Stimulated activated CD8-positive, alpha-beta memory T cell treated with anti-CD3 and anti-CD28 coated beads, Interleukin-4, amount 100 ng/mL, for 1 hour (primary cell): Measurements from ENCODE around the gene APOA5.
"Not testable (repeated sequence)": the region's sequence is repeated elsewhere in the genome, so short reads cannot be mapped to it uniquely, and the experiment has no call there.

Source experiments
- DNase-seq, 2 donors: peaks; one replicate each; pipeline ENCODE4 v3.0.0-alpha.2; 2020; ENCODE audit warnings: low read depth in 2 of 2, low spot score in 1 of 2

APOA5 gene

DNA sequence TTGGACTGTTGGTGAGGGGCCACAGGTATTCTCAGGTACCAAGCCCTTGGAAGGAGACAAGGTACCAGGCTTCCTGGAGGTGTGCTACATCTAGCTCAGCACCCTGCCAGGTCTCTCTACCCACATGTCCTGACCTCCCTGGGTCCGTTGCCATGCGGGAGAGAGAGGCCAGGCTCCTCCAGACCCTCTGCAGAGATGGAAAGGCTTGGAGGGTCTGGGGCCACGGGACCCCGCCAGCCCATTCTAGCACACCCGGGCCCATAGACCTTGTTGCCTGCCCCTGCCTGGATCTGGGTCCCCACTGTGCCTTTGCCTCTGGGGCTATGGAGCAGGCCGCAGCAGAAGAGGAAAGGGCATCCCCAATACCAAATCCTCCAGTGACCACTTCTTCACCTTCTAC, 35.8 kb upstream of the APOA5 start:
- DNase-seq = no peak

DNA sequence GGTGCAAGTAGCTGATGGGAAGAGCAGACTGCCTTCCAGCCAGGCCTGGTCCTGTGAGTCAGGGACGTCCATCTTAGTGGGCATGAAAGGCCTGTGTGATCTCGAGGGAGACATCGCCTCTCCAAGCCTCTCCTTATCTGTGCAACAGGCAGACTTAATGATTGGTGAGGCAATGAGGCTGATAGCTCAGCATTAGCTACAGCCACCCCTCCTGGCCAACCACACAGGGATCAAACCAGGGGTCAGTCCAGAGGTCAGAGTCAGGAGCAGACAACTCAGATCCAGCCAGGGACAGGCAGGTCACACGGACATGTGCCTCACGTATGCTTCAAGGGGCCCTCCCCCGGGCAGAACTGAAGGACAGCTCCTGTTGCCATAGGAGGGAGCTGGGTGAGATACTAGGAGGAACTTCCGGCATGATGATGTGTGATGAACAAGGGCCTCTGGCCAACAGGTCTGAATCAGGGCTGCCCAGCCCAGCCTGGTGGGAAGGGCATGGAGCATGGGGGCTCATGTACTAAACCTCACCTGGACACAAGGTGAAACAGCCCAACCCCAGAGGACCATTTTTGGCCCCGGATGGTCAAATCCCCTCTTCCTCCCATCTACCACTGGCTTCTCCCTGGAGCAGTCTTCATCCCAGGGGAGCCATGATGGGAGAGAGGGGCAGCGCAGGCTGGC, 35.2 kb upstream of the APOA5 start:
- DNase-seq = no peak

DNA sequence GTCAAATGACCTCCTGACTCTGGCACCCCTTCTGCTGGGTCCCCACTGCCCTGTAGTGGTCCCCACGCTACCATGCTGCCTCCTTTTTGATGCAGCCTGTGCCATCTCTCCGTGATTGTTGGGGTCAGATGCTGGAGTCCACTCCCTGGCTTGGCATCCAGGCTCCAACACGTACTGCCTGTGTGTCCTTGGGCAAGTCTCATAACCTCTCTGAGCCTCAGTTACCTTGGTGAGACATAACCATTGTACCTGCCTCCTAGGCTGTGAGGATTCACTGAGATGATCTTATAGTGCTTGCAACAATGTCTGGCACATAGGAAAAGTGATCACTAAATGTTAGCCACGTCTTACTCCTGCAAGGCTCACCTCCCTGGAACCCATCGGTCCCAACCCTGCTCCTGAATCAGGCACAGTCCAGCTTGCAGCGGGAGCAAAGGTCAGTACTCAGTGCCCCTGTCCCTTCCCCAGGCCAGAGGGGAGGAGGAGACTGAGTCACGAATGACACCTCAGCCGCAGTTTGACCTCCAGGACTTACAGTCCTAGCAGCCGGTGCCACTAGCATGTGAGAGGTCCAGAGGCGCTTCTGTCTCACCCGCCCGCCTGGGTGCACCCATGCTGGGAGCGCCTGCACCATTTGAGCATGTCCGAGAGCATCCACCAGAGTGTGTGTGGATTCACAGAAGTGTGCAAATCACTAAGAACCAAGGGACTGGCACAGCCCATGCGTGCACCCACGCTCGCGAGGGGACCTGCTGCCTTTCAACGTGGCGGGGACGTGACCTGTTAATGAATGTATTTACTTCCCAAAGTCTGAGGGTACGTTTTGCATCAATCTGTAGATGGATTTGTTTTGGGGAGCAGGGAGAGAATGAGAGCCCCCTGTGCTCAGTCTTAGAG, 34.4 kb upstream of the APOA5 start:
- DNase-seq = no peak

DNA sequence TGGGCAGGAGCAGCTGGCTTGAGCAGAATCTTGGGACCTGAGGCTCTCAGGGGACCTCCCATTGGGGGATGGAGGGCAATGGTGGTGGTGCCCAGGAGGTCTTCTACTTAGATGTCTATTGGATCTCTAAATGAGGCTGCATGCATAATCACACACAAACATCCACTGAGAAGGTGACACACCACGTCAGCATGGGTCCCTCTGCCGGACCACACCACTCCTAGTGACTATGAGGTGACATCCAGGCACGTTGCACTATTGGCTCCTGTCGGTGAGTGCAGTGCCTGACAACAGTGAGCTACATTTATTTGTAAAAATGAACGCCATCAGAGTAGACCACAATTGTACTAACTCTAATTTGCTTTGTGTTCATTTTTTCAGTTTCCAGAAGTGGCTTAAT, 33.8 kb upstream of the APOA5 start:
- DNase-seq = no peak

DNA sequence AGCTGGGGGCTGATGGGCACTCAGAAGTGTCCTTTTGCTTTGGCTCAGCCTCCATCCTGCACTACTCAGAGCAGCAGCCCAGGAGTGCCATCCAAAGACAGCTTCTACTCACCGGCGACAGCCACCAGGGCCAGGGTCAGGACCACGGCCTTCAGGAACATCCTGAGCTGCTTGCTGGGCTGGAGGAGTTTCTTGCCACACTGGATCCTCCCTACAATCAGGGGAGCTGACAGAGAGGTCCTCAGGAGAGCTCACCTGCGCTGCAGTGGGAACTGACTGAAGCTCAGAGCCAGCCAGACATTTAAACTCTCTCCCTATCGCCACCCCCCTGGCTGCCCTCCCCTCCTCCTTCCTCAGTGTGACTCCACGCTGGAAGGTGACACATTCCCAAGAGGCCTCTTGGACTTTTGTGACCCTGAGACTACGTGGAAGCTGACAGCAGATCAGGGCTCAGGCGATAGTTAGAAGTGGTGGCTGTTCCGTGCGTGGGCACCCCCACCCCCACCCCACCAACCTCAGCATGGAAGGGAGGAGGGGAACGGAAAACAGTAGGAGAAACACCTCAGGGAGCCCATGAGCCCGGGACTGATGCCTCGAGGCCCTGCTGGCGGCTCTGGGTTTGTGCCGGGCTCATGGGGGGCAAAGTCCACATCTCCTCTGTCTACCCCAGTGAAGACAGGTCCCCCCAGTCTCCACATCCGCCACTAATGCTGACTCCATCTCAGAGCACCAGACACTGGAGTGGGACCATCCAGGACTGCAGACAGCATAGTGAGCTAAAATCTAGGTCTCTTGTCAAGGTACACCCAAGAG, 31.6 kb upstream of the APOA5 start, which contains the start of gene APOA4:
APOA4 (minus strand) TSS at position 274 of the 813 bp plus-strand sequence; CDS start at position 161, 113 bp downstream.
- DNase-seq = no peak

DNA sequence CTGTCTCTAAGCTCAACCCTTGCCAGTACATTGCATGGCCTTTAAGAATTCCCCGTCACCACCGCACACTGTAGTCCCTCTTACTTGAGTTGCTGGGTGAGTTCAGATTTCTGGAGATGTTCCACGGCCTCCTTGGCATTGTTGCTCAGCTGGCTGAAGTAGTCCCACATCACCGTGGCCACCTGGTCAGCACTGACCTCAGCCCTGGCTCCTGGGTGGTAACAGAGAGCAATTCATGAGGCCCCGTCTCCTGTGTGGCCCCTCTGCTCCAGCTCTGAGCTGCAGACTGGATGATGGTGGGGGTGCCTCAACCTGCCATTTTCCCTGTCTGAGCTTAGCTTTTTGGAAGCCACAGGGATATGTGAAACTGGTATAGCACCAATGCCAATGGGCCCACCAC, 30.9 kb upstream of the APOA5 start:
- no peak for DNase-seq

DNA sequence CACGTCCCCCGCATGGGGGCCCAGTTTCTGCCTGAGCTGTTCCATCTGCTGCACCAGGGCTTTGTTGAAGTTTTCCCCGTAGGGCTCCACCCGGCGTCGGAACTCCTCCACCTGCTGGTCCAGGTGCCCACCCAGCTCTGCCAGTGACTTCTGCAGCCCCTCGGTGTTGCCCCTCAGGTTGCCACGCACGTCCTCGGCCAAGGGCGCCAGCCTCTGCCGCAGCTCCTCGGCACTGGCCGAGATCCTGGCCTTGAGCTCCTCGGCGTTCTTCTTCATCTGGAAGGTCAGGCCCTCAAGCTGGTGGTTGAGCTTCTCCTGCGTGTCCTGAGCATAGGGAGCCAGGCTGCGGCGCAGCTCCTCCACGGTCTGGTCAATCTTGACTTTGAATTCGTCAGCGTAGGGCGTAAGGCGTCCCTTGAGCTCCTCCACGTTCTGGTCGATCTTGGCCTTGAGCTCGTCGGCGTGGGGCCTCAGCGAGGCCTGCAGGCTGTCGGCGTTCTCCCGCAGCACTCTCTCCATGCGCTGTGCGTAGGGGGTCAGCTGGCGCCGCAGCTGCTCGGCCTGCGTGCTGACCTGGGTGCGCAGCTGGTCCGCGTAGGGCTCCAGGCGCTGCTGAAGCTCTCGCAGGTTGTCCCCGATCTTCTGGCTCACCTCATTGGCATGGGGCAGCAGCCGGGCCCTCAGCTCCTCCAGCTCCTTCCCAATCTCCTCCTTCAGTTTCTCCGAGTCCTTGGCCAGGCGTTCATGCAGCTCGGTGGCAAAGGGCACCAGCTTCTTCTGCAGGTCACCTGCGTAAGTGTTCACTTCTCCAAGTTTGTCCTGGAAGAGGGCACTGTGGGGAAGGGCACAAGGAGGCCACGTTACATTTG, 29.6 kb upstream of the APOA5 start:
- no peak for DNase-seq

DNA sequence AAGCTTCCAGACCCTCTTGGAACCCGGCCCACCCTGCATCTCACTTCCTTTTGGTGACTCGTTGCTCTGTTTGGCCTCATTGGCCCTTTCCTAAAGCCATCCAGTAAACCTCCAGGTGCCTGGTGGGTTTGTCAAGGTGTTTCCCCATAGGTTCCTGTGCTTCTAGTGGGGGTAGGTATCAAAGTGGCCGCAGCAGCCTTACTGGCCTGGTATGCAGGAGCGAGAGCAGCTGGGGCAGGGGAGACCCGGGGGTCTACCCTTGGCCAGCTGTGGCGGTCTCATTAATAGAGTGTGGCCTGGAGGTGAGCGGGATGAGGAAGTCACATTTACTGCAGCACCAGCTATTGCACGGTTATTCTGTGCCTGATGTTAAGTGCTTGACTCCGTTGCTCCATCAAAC, 27.4 kb upstream of the APOA5 start:
- DNase-seq = no peak

DNA sequence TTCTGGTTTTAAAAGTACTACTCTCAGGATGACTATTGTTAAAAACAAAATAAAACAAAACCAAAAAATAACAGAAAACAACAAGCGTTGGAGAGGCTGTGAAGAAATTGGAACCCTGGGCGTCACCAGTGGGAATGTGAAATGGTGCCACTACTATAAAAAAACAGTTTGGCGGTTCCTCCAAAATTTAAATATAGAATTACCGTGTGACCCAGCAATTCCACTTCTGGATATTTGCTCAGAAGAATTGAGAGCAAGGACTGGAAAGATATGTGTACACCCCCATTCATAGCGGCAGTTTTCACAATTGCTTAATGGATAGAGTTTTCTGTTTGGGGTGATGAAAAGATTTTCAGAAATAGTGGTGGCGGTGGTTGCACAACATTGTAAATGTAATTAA, 22.8 kb upstream of the APOA5 start:
- no peak for DNase-seq

DNA sequence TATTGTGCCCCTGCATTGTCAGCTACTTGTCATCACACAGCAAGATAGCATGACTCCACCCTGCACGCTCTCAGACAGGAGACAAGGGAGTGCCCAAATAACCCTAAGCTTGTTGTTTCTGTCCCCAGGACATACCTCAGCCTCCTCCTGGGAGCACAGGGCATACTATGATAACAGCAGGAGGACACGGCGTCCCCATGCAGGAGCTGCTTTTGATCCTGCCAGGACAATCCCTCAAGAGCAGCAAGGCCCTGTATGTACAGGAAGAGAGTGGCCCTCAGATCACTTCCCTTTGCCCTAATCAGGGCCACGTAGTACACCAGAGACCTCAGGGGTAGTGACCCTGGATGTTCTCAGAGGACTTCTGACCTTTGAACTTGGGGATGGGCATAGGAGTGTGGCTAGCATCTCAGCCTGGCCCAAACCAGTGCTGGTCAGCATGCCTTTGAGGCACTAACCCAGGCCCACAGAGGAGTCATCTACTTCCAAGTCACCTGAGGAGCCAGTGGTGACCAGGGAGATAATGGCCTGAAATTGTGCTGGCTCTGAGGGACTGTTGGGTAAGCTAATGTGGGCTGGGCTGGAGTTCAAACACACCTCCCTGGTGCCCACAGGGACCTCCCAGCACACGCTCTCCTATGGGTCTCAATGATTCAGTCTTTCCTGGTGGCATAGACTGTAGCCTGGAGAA, 22.2 kb upstream of the APOA5 start:
- no peak for DNase-seq

DNA sequence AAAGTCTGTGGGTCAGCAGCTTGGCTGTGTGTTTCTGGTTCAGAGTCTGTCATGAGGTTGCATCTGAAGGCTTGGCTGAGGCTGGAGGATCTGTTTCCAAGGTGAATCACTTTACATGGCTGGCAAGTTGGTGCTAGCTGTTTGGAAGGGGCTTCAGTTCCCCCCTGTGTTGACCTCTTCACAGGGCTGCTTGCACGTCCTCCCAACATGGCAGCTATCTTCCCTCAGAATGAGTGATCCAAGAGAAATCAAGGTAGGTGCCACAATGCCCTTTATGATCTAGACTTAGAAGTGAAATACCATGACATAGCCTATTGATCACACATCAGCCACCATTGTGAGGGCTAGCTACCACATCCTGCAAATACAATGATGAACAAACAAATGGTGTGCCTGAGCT, 21.5 kb upstream of the APOA5 start:
- DNase-seq = no peak

DNA sequence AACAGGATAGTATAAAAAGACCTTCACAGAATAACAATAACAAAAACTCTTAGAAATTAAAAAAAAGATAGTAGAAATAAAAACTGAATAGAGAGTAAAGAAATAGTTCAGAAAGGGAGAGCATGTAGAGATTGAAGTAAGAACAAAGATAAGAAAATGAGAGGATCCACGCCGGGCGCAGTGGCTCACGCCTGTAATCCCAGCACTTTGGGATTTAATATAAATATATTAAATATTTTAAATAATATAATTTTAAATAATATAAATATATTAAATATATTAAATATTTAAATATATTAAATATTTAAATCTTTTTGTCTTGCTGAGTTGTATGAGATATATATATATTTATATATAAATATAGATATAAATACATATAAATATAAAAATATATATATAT, 20.4 kb upstream of the APOA5 start:
- no peak for DNase-seq

DNA sequence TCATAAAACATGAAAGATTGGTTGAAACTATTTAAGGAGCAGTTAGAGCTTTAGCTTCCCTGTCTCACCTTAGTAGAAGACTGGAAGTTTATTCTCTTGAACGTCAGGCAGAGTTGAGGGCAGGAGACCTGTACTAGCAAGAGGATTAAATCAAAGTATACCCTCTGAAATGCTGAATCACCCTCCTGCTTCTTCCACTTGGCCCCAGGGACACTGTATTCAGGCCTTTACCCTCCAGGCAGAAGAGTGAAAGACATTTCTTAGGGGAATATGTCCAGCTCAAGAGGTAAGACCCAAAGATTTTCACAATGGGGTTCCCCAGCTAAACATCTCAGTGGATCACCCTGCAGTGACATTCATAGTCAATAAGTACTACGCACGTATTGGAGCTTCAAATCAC, 19.5 kb upstream of the APOA5 start:
- no peak for DNase-seq

DNA sequence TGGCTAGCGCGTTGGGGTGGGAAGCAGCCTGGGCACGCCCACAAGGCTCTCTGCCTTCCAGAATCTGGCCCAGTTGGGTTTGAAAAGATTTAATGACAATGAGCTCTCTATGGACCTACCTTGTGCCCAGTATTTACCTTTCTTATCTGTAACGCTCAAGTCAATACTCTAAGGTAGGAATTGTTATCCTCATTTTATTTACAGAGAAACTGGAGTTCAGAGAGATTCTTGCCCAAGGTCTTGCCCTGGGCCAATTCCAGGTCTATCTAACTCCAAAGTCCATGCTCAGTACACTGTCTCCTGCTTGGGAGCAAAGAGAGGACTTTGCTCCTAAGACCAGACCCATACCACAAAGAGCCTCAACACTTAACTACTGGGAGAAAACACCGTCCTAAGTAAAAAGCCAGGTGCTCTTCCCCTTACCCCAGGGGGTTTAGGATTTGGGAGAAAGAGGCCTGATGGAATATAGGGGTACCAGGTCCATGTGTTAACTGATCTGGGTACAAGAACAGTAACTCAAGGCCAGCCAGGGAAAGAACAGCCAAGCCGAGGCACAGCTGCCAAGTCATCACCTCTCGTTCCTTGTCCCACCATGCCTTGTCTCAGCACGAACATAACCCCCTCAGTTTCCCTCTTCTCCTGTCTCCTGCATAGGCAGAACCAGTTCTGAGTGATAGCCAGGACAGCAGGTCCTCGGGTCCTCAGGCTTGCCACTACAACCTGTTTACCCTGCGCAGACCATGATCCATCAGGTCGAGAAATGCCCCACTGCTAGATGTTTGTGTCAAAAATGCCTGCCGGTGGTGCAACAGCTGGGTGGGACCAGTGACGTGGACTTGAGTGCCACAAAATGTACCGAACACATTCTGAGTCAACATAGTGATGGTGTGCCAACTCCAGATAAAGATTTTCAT, 16.8 kb upstream of the APOA5 start:
- no peak for DNase-seq

DNA sequence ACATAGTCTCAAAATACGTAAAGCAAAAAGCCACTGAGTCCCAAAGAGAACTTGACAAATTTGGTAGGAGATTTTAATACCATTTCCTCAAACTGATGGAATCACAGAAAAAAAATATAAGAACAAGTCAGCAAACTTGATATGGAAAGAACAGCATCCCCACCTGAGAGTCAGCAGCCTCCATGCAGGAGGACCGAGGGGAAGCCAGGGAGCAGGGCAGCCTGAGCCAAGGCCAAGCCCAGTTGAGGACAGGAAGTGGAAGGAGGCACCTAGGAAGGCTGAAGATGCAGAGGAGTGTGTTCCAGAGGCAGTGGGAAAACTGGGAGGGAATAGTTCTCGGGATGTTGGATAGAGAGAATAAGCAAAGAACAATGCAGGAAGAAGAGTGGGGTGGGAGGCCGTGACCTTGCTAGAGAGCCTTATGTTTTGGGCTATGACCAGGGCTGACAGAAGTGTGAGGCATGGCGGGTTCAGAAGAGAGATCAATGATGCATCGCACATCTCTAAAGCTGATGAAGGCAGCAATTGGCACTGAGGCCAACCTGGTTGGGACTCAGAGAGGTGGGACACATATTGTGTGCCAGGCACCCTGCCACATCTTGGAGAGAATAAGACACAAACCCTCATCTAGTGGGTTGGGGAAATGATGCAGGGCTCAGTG, 16.1 kb upstream of the APOA5 start:
- no peak for DNase-seq

DNA sequence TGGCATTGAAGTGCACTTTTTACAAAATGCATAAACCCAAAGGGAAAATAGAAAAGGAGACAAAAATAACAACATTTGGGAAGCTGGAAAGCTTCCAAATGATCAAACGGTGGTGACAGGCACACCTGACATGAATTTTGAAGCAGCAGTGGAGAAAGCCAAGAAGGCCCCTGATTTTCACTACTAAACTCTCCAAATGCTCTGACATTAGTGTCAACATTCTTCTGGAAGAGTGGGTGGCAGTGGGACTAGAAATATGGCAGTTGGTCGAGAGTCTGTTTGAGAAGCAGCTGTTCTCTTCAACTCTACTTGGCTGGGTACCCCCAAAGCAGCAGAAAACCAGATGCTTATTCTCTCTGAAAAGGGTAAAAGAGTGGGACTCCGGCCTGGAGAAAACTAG, 12.3 kb upstream of the APOA5 start:
- no peak for DNase-seq

DNA sequence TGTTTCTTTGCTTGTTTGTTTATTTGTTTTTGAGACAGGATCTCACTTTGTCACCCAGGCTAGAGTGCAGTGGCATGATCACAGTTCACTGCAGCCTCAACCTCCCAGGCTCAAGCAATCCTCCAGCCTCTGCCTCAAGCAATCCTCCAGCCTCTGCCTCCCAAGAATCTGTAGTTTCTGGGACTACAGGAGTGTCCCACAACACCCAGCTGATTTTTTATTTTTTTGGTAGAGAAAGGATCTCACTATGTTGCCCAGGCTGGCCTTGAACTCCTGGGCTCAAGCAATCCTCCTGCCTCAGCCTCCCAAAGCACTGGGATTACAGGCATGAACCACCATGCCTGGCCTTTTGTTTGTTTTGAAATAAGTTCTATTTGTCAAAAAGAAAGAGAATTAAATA, 10.0 kb upstream of the APOA5 start:
- DNase-seq = not testable (repeated sequence)

DNA sequence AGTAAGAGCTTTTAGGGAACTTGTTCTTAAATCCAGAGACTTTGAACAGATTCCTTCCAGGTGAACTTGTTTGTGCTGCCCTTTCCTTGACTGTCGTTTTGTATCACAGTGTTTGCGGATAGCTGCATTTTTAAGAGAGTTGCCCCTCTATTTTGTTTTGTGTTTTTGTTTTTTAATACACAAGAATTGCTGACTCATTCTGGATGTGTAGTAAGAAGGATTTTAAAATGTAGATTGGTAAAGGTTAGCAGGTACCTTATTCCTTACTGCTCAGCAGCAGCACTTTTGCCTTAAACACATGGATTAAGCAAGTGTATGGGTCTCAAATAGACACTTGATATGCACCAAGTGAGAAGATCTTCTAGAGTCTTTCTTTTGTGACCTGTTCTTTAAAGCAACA, 8.9 kb upstream of the APOA5 start:
- DNase-seq = no peak

DNA sequence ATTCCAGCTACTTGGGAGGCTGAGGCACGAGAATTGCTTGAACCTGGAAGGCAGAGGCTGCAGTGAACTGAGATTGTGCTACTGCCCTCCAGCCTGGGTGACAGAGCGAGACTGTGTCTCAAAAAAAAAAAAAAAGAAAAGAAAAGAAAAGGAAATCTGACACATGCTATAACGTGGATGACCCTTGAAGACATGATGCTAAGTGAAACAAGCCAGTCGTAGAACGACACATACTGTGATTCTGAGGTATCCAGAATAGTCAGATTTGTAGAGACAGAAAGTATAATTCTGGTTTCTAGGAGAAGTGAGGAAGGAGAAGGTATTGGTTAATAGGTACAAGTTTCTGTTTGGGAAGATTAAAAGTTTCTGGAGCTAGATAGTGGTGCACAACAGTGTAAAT, 6.7 kb upstream of the APOA5 start:
- no peak for DNase-seq
